Activated CD8-positive, alpha-beta memory T cell treated with anti-CD3 and anti-CD28 coated beads, Interleukin-2, amount 10 ng/mL, durations not matched to agents 7 days and 5 days (primary cell): ENCODE data around the gene SPARC. TPM values are rescaled to one million over a fixed set of nuclear protein-coding genes. Genes with fewer than 3 reads are reported as not detected.
"Not testable (repeated sequence)": the region's sequence is repeated elsewhere in the genome, so short reads cannot be mapped to it uniquely, and the experiment has no call there.

Experiments
- ATAC-seq: fragments of 150-1000 bp; cut with Tn5 transposase; one replicate; pipeline ENCODE4 v1.10.0; 2021; ENCODE audit warnings: moderate library complexity
- CTCF ChIA-PET: fragments of 350-600 bp; sonication (Branson Sonifier 250); formaldehyde crosslinking; loops from one replicate; lab custom pipeline; 2021; ENCODE audit warnings: antibody characterized with exemption; lab: Charles Lee
- DNase-seq: peaks from one replicate; pipeline ENCODE4 v3.0.0-alpha.2; 2020
- H3K27ac Mint-ChIP-seq: one replicate; pipeline ENCODE4 v1.8.0; 2021; ENCODE audit warnings: mild to moderate bottlenecking, mixed read lengths
- H3K27me3 Mint-ChIP-seq: one replicate; pipeline ENCODE4 v1.8.0; 2021; ENCODE audit warnings: mixed read lengths
- H3K36me3 Mint-ChIP-seq: one replicate; pipeline ENCODE4 v1.8.0; 2021; ENCODE audit warnings: mild to moderate bottlenecking, mixed read lengths
- H3K4me1 Mint-ChIP-seq: one replicate; pipeline ENCODE4 v1.8.0; 2021; ENCODE audit warnings: mixed read lengths
- H3K4me3 Mint-ChIP-seq: one replicate; pipeline ENCODE4 v1.8.0; 2021; ENCODE audit warnings: mild to moderate bottlenecking, moderate library complexity, mixed read lengths
- H3K9me3 Mint-ChIP-seq: one replicate; pipeline ENCODE4 v1.8.0; 2022; ENCODE audit warnings: low read depth, mixed read lengths
- total RNA-seq, 2 experiments: library from RNA; stranded (reverse); gene quantifications; one replicate each; pipeline ENCODE4 v1.2.3, GENCODE V29; 2021

The SPARC gene
- total RNA-seq, 2 experiments from 2014 or later: 0.18 to 0.37 TPM

DNA sequence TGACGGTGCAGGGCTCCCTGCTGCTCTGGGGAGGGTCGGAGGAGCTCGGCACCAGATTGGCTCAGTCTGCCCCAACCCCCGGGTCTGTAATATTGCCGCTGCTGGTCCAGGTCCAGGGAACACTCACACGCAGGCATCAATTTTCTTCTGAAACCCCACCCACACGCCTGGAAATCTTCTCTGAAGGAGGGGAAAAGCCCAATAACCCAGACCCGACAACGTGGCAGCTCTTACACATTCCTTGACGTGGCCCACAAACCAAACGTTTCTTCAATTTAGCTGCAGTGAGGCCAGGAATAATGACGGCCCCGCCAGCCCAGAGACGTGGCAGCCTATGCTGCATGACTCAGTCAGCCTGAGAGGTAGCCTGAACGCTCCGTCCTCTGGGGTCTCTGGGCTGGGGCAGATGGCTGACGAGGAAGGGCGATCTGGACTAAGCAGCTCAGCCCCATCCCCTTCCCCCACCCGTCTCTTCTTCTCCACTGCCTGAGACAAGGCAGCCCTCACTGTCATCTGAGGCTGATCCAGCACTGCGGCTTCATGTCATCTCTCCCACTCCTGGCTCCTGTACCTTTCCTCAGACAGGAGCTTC, 9.9 kb upstream of the SPARC start:
- no peaks in the 10 kb centered on the region for H3K36me3 Mint-ChIP-seq
- ATAC-seq (no peak), DNase-seq (no peak)
- no peaks in the 10 kb centered on the region for H3K4me1 Mint-ChIP-seq
- no peak overlapping the region for H3K27ac Mint-ChIP-seq
- CTCF ChIA-PET: no interaction called here
- H3K9me3 Mint-ChIP-seq: no peaks in the 10 kb centered on the region
- no peak overlapping the region for H3K4me3 Mint-ChIP-seq
- H3K27me3 Mint-ChIP-seq: peaks cover 6% of the 10 kb centered on the region

DNA sequence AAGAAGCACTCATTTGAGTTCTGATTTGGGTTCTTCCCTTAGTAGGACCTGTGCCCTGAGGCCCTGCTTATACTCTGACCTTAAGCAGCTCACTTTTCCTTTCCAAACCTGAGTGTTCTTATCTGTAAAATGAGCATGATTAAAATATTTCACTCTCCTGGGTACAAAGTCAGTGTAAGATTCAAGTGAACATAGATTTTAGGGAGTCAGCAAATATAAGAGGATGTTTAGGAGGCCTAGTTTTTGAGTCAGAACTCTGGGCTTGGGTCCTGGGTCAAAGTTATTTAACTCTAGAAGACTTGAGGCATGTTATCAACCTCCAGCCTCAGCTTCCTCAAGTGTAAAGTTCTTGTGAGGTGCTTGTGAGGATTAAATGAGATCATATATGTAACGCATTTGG, 8.7 kb upstream of the SPARC start:
- Mint-ChIP-seq H3K27ac (no peak overlapping the region), H3K4me3 (no peak overlapping the region), H3K4me1 (no peaks in the 10 kb centered on the region), H3K27me3 (peaks cover 6% of the 10 kb centered on the region), H3K36me3 (no peaks in the 10 kb centered on the region), H3K9me3 (no peaks in the 10 kb centered on the region)
- CTCF ChIA-PET: no interaction called here
- DNase-seq: no peak
- no peak for ATAC-seq

DNA sequence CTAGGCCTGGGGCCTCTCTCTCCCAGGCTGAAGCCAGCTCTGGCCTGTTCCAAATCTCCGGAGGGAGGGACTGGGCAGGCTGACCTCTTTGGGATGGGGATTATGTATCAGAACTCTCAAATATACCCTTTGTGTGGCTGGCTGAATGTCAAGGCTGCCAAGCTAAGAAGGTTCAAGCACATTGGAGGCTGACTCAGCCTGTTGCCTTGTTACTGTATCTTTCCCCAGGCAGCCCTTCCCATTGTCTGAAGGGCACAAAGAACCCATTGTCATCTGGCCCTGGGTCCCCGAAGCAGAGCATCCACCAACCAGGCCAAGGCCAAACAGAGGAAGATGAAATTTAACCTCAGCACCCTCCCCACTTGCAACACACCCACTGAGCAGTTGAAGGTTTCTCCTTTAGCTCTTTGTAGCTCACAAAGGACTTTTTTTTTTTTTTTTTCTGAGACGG, 7.3 kb upstream of the SPARC start:
- CTCF ChIA-PET: no interaction called here
- no peak overlapping the region for H3K4me3 Mint-ChIP-seq

DNA sequence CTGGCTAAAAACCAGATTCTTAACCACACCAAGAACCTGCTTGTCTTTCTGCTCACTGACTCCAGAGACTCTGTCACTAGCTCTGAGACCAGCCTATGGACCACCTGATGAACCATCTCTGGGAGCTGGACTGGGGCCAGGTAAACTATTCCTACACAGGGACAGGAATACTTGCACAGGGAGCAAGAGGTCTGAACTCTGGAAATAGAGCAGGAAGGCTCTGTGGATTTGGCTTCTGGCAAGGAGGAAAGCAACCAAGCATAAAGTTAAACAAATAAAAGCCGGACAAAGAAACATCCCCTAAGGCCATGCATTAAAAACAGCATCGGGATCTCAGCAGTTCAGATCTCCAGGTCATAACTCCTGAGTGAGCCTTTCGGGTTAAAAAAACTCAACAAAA, 5.6 kb upstream of the SPARC start:
- ATAC-seq (no peak), DNase-seq (no peak)
- no peak overlapping the region for H3K27ac Mint-ChIP-seq
- H3K36me3 Mint-ChIP-seq: no peaks in the 10 kb centered on the region
- no peak overlapping the region for H3K4me3 Mint-ChIP-seq
- no peaks in the 10 kb centered on the region for H3K9me3 Mint-ChIP-seq
- peaks cover 18% of the 10 kb centered on the region for H3K27me3 Mint-ChIP-seq
- no peaks in the 10 kb centered on the region for H3K4me1 Mint-ChIP-seq
- CTCF ChIA-PET: interaction anchor here (1.5 kb wide), 1 partner anchor 48 kb away, joined by 4 read pairs; no protein-coding TSS in a partner anchor

More for the DNA sequence above, 7.3 kb upstream of the SPARC start:
- DNase-seq (no peak), ATAC-seq (no peak)
- Mint-ChIP-seq H3K27me3 (peaks cover 6% of the 10 kb centered on the region), H3K9me3 (no peaks in the 10 kb centered on the region), H3K36me3 (no peaks in the 10 kb centered on the region), H3K27ac (no peak overlapping the region), H3K4me1 (no peaks in the 10 kb centered on the region)

DNA sequence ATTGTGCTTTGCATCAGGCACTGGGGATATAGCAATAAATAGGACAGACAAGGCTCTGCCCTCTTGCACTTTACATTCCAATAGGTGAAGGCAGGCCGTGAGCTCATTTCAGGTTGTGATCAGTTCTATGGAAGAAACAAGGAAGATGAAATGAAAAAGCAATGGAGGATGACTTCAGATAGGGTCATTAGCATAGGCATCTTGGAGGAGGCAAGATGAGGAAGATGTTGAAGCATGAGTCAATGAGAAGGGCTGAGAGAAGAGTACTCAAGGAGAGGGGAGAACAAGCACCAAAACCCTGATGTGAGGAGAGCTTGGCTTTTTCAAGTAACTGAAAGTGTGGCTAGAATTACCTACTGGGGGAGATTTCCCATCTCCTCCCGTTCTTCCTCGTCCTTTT, 5.0 kb upstream of the SPARC start:
- H3K36me3 Mint-ChIP-seq: no peaks in the 10 kb centered on the region
- H3K27me3 Mint-ChIP-seq: peaks cover 24% of the 10 kb centered on the region
- H3K27ac Mint-ChIP-seq: no peak overlapping the region
- CTCF ChIA-PET: interaction anchor here (1.5 kb wide), 1 partner anchor 49 kb away, joined by 4 read pairs; no protein-coding TSS in a partner anchor
- H3K9me3 Mint-ChIP-seq: no peaks in the 10 kb centered on the region
- H3K4me3 Mint-ChIP-seq: no peak overlapping the region
- H3K4me1 Mint-ChIP-seq: peaks cover 5% of the 10 kb centered on the region
- no peak for ATAC-seq
- DNase-seq: no peak

DNA sequence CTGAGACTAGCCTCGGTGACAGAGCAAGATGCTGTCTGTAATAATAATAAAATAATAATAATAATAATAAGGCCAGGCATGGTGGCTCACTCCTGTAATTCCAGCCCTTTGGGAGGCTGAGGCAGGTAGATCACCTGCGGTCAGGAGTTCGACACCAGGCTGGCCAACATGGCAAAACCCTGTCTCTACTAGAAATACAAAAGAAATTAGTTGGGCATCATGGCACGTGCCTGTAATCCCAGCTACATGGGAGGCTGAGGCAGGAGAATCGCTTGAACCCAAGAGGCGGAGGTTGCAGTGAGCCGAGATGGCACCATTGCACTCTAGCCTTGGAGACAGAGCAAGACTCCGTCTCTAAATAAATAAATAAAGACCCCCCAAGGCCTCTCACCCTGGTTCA, 2.9 kb upstream of the SPARC start:
- CTCF ChIA-PET, H3K4me1 Mint-ChIP-seq, H3K27ac Mint-ChIP-seq, DNase-seq, H3K36me3 Mint-ChIP-seq, H3K4me3 Mint-ChIP-seq, ATAC-seq, H3K9me3 Mint-ChIP-seq: not testable (repeated sequence)
- peaks cover 39% of the 10 kb centered on the region for H3K27me3 Mint-ChIP-seq

DNA sequence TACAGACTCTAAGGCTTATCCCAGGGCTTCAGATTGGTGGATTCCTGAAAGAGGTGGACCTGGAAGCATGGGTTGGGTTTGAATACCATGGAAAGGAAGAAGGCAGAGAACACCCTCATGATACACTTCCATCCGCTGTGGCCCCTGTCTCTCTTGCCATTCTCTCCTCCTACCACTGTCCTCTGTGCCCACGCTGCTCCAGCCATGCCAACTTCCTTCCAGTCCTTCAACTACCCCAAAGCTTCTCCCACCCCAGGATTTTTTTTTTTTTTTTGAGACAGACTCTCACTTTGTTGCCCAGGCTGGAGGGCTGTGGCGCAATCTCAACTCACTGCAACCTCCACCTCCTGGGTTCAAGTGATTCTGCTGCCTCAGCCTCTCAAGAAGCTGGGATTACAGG, 1.7 kb upstream of the SPARC start:
- CTCF ChIA-PET: no interaction called here
- no peak overlapping the region for H3K27ac Mint-ChIP-seq
- peaks cover 9% of the 10 kb centered on the region for H3K4me1 Mint-ChIP-seq
- ATAC-seq (no peak), DNase-seq (no peak)
- no peak overlapping the region for H3K4me3 Mint-ChIP-seq
- H3K27me3 Mint-ChIP-seq: peaks cover 39% of the 10 kb centered on the region
- H3K9me3 Mint-ChIP-seq: no peaks in the 10 kb centered on the region
- no peaks in the 10 kb centered on the region for H3K36me3 Mint-ChIP-seq

DNA sequence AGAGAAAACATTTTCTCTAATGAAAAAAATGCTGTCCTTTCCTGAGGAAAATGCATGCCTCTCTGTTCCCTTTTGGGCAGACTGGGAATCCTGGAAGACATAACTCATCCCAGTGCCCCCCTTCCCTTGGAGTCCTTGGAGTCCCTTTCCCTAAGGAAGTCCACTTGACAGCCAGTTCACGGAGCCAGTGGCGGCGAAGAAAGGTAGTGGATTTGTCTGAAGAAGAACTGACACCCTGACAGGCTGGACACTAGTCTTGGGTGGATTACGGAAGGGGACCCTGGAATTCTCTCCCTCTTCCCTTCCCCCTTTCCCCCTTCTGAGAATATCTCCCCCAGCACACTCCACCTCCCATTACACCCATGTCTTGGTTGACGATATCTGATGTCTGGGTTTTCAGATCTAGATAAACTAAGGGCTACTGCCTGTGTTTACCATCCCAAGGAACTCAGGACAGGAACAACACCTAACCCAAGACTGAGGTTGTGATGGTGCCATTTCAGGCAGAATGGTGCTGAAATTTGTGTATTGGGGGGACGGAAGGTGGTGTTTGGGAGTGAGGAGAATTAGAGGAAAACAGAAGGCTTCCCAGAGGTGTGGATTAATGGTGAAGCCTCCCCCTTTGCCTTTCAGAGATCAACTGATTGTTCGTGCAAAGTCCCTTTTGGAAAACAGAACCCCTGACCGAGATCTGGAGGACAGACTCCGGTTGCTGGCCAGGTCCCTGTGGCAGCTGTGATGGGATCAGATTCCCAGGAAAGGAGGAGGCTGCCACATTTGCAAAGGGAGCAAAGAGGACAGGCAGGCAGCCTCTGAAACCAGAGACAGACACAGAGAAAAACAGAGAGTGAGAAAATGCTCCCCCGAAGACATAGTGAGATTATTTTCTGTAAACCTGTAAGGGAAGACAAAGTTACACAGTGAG, 704 bp downstream of the SPARC start:
- Mint-ChIP-seq H3K27me3 (peaks cover 35% of the 10 kb centered on the region), H3K27ac (no peak overlapping the region), H3K4me3 (no peak overlapping the region), H3K9me3 (no peaks in the 10 kb centered on the region), H3K36me3 (no peaks in the 10 kb centered on the region), H3K4me1 (peaks cover 9% of the 10 kb centered on the region)
- ATAC-seq (no peak), DNase-seq (no peak)
- CTCF ChIA-PET: no interaction called here

DNA sequence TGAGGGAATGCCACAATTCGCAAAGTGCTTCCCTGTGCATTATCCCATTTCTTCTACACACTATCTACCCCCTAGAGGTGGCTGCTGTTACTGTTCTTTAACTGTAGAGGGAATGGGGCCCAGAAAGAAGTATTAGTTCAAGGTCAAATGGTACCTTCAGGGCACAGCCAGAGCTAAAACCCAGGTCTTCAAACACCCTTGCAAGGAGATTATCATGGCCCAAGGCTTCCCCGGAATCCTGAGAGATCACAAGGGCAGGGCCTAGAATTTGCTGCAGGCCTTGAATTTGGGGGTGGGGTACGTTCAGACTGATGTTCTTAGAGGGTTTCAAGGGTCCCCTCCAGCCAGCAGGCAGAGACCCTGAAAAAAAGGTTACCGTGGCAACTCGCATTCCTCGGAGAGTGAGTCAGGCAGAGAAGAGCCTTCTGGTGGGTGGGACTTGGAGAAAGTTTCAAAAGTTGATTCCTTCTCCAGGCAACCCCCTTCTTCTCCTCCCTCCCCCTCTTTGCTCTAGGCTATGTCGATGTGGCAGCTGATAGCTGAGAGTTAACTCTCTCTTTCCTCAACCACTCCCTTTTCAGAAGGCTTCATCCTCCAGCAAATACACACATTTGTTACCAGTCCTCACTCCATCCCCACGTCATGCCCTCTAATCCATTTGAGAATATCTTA, 1.9 kb downstream of the SPARC start:
- H3K4me3 Mint-ChIP-seq: no peak overlapping the region
- no peak overlapping the region for H3K27ac Mint-ChIP-seq
- no peaks in the 10 kb centered on the region for H3K36me3 Mint-ChIP-seq
- DNase-seq (no peak), ATAC-seq (no peak)
- H3K27me3 Mint-ChIP-seq: peaks cover 35% of the 10 kb centered on the region
- peaks cover 9% of the 10 kb centered on the region for H3K4me1 Mint-ChIP-seq
- CTCF ChIA-PET: interaction anchor here (3.6 kb wide), 1 partner anchor 26 kb away, joined by 14 read pairs; no protein-coding TSS in a partner anchor
- no peaks in the 10 kb centered on the region for H3K9me3 Mint-ChIP-seq

DNA sequence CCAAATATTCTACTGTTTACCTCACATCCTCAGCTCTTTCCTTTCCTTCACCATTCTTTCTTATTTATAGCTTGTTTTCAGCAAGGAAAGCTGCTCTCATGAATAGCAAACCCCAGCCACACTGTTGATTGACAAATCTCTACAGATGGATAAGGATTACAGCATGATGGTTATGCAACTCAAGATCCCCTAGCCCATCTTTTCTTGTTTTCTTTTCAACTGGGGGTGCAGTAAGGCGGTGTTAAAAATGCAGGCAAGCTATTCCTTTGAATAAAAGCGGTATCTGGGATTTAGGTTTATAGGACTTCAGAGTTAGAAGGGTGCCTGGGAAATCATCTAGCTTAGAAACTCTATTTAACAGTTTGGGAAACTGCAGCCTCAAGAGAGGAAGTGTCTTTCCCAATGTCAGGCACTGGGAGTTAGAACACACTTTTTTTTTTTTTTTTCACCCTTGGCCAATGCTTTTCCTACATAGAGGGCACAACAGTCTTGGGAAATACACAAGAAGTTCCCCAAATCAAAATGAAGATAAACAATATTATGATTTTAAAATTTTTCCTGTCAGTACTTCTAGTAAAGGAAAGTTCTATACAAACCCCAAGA, 2.6 kb downstream of the SPARC start:
- no peaks in the 10 kb centered on the region for H3K36me3 Mint-ChIP-seq
- H3K4me3 Mint-ChIP-seq: no peak overlapping the region
- peaks cover 9% of the 10 kb centered on the region for H3K4me1 Mint-ChIP-seq
- no peaks in the 10 kb centered on the region for H3K9me3 Mint-ChIP-seq
- DNase-seq (no peak), ATAC-seq (no peak)
- no peak overlapping the region for H3K27ac Mint-ChIP-seq
- CTCF ChIA-PET: interaction anchor here (1.1 to 3.6 kb wide), 2 partner anchors 25 to 56 kb away, joined by 3 to 14 read pairs; no protein-coding TSS in a partner anchor
- H3K27me3 Mint-ChIP-seq: peaks cover 35% of the 10 kb centered on the region

DNA sequence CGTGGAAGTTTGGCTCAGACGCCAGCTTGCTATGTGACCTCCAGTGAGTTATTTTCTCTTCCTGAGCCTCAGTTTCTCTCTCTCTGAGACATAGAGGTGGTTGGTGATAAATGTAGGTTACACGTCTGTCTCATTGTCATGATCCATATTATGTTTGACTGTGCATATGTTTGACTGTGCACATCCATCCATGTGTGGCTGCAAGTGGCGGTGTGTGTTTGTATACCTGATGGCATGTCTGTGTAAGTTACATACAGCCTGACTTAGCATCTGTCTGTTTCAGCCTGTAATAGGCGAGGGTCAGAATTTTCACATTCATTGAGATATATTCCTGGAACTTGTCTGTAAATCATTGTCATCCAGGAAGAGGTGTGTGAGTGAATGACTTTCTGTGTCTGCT, 3.3 kb downstream of the SPARC start:
- Mint-ChIP-seq H3K4me1 (peaks cover 9% of the 10 kb centered on the region), H3K9me3 (no peaks in the 10 kb centered on the region), H3K36me3 (no peaks in the 10 kb centered on the region), H3K27me3 (peaks cover 31% of the 10 kb centered on the region), H3K27ac (no peak overlapping the region), H3K4me3 (no peak overlapping the region)
- CTCF ChIA-PET: interaction anchor here (1.1 to 3.6 kb wide), 3 partner anchors 22 to 57 kb away, joined by 3 to 14 read pairs (median 5); no protein-coding TSS in a partner anchor
- no peak for ATAC-seq
- DNase-seq: no peak

DNA sequence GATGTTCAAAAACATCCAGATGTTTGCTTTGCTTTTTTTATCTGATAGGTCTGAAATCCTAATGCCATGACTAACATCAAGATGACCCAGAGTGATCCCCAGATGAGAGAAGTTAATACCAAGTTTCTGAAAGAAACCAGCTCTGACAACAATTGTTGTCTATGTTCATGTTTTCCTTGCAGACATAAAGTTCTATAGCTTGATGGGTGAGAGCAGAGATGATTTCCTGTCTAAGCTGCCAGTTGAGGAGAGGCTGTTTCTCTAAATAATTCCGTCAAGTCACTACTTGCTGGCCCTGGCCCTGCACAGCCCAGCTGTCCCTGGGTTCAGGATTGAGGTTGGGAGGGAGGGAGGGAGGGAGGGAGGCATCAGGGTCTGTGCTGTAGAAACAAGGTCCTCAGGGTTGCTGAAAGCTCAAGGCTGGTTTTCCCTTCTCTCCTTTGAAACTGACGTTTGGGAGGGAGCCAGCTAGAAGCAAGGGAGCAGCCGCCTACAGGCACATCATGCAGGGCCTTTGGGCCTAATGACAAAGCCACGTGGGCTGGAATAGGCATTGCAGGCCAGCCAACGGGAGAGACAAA, 3.9 kb downstream of the SPARC start:
- CTCF ChIA-PET: interaction anchor here (1.1 to 3.6 kb wide), 3 partner anchors 10 to 24 kb away, joined by 3 to 14 read pairs (median 5); no protein-coding TSS in a partner anchor
- peaks cover 28% of the 10 kb centered on the region for H3K27me3 Mint-ChIP-seq
- ATAC-seq: no peak
- H3K36me3 Mint-ChIP-seq: no peaks in the 10 kb centered on the region
- DNase-seq: no peak
- H3K4me3 Mint-ChIP-seq: no peak overlapping the region
- no peaks in the 10 kb centered on the region for H3K9me3 Mint-ChIP-seq
- peaks cover 9% of the 10 kb centered on the region for H3K4me1 Mint-ChIP-seq
- H3K27ac Mint-ChIP-seq: no peak overlapping the region
